HUDEP-2 (cell line): Measurements from ENCODE around the gene DHX32.
"Not testable (repeated sequence)": the region's sequence is repeated elsewhere in the genome, so short reads cannot be mapped to it uniquely, and the experiment has no call there.

Experiments used
- DNase-seq, 76 experiments: peaks; one replicate each; lab custom pipeline; 2025; ENCODE audit not compliant: unreplicated experiment in 76 of 76; lab: John Stamatoyannopoulos, UW

Gene DHX32

GRCh38 chr10:125881192-125881591, at the start of gene DHX32:
Gene DHX32 (minus strand): TSS chr10:125881292. CDS start chr10:125880824, 468 bp downstream.
- DNase-seq, result no peak

- DNase-seq, result no peak
These were observed 48.5 kb upstream of the DHX32 start for GRCh38 chr10:125929618-125930017.

- DNase-seq, result no peak
These were observed 48.0 kb upstream of the DHX32 start for GRCh38 chr10:125928928-125929585.

GRCh38 chr10:125927265-125927664, 46.2 kb upstream of the DHX32 start:
- DNase-seq, result not testable (repeated sequence)

GRCh38 chr10:125926247-125926646, 45.2 kb upstream of the DHX32 start:
- DNase-seq, result no peak

GRCh38 chr10:125925262-125925834, 44.3 kb upstream of the DHX32 start:
- no peak for DNase-seq

- DNase-seq, result peak in 1 of 76 experiments; percentile 24
These were observed 40.7 kb upstream of the DHX32 start for GRCh38 chr10:125921643-125922306.

GRCh38 chr10:125917704-125918361, 36.7 kb upstream of the DHX32 start:
- not testable (repeated sequence) for DNase-seq

- no peak for DNase-seq
These were observed 35.9 kb upstream of the DHX32 start for GRCh38 chr10:125916977-125917376.

- peak in 71 of 76 experiments; percentile 15 to 85 (median 60) for DNase-seq
These were observed 32.2 kb upstream of the DHX32 start for GRCh38 chr10:125913277-125913676.

GRCh38 chr10:125911990-125912389, 30.9 kb upstream of the DHX32 start:
- DNase-seq, result no peak

GRCh38 chr10:125911145-125911544, 30.1 kb upstream of the DHX32 start:
- no peak for DNase-seq

GRCh38 chr10:125909491-125909890, 28.4 kb upstream of the DHX32 start:
- not testable (repeated sequence) for DNase-seq

GRCh38 chr10:125908813-125909212, 27.7 kb upstream of the DHX32 start:
- not testable (repeated sequence) for DNase-seq

GRCh38 chr10:125907598-125907997, 26.5 kb upstream of the DHX32 start:
- DNase-seq, result not testable (repeated sequence)

- peak in 3 of 76 experiments; percentile 2 to 6 (median 6) for DNase-seq
These were observed 24.2 kb upstream of the DHX32 start for GRCh38 chr10:125905069-125905994.

- not testable (repeated sequence) for DNase-seq
These were observed 22.1 kb upstream of the DHX32 start for GRCh38 chr10:125903135-125903640.

GRCh38 chr10:125900963-125901362, 19.9 kb upstream of the DHX32 start:
- DNase-seq, result not testable (repeated sequence)

GRCh38 chr10:125897317-125897716, 16.2 kb upstream of the DHX32 start:
- not testable (repeated sequence) for DNase-seq
